ENCODE measurements around the gene C1QL2. TPM values are rescaled to one million over a fixed set of nuclear protein-coding genes. Genes with fewer than 3 reads are reported as not detected.

Gene C1QL2
- total RNA-seq, 4 donors from 2014 or later, result not detected

- DNase-seq, result no peak
- no peaks in the 10 kb centered on the region for H3K36me3 ChIP-seq
- WGBS, 2 donors, result 61 to 64% methylated on average over 7 of the region's 7 CpGs
- H3K27me3 ChIP-seq, result no peaks in the 10 kb centered on the region
- H3K4me3 ChIP-seq (replicated peaks in 1 of 3), result no peak overlapping the region
- TF ChIP-seq POLR2A (IDR thresholded peaks at IDR 0.05), result no peak
- TF ChIP-seq CTCF (IDR thresholded peaks at IDR 0.05), result no peak
- H3K4me1 ChIP-seq, result no peaks in the 10 kb centered on the region
- no peak overlapping the region for H3K27ac ChIP-seq
- intact Hi-C loops (cut with DNase I), result no loop called here
- H3K9me3 ChIP-seq, result no peaks in the 10 kb centered on the region
Observed at GRCh38 chr2:119196301-119197125, 38.0 kb upstream of the C1QL2 start.

- TF ChIP-seq POLR2A (IDR thresholded peaks at IDR 0.05), result no peak
- TF ChIP-seq CTCF (IDR thresholded peaks at IDR 0.05), result no peak
- Histone ChIP-seq H3K4me1 (no peaks in the 10 kb centered on the region), H3K9me3 (no peaks in the 10 kb centered on the region), H3K27me3 (no peaks in the 10 kb centered on the region), H3K36me3 (no peaks in the 10 kb centered on the region), H3K27ac (no peak overlapping the region), H3K4me3 (replicated peaks in 1 of 3) (no peak overlapping the region)
- no peak for DNase-seq
- 19 to 27% methylated on average over 2 of the region's 2 CpGs for WGBS, 2 donors
- intact Hi-C loops (cut with DNase I), result no loop called here
Observed at GRCh38 chr2:119195887-119196286, 37.3 kb upstream of the C1QL2 start.

- DNase-seq, result no peak
- Histone ChIP-seq H3K9me3 (no peaks in the 10 kb centered on the region), H3K4me1 (no peaks in the 10 kb centered on the region), H3K36me3 (no peaks in the 10 kb centered on the region), H3K27me3 (no peaks in the 10 kb centered on the region), H3K27ac (no peak overlapping the region), H3K4me3 (replicated peaks in 1 of 3) (no peak overlapping the region)
- TF ChIP-seq CTCF (IDR thresholded peaks at IDR 0.05) (no peak), POLR2A (IDR thresholded peaks at IDR 0.05) (no peak)
- 84 to 88% methylated on average over 5 of the region's 5 CpGs for WGBS, 2 donors
- intact Hi-C loops (cut with DNase I), result no loop called here
Observed at GRCh38 chr2:119195001-119195400, 36.5 kb upstream of the C1QL2 start.

GRCh38 chr2:119192893-119193292 is 34.3 kb upstream of the C1QL2 start:
- DNase-seq, result no peak
- Histone ChIP-seq H3K4me1 (no peaks in the 10 kb centered on the region), H3K4me3 (replicated peaks in 1 of 3) (no peak overlapping the region), H3K27me3 (no peaks in the 10 kb centered on the region), H3K27ac (no peak overlapping the region), H3K9me3 (no peaks in the 10 kb centered on the region), H3K36me3 (no peaks in the 10 kb centered on the region)
- intact Hi-C loops (cut with DNase I), result no loop called here
- WGBS, 2 donors, result 61 to 73% methylated on average over 6 of the region's 6 CpGs
- TF ChIP-seq CTCF (IDR thresholded peaks at IDR 0.05) (no peak), POLR2A (IDR thresholded peaks at IDR 0.05) (no peak)

- 61 to 68% methylated on average over 8 of the region's 8 CpGs for WGBS, 2 donors
- Histone ChIP-seq H3K36me3 (no peaks in the 10 kb centered on the region), H3K4me3 (replicated peaks in 1 of 3) (no peak overlapping the region), H3K27me3 (no peaks in the 10 kb centered on the region), H3K4me1 (no peaks in the 10 kb centered on the region), H3K9me3 (no peaks in the 10 kb centered on the region), H3K27ac (no peak overlapping the region)
- TF ChIP-seq POLR2A (IDR thresholded peaks at IDR 0.05) (no peak), CTCF (IDR thresholded peaks at IDR 0.05) (no peak)
- intact Hi-C loops (cut with DNase I), result no loop called here
- DNase-seq, result no peak
Observed at GRCh38 chr2:119190321-119191111, 32.0 kb upstream of the C1QL2 start.
